Neural cell (in vitro differentiated cells): ENCODE data around the gene RPS6KA5.

ENCODE experiments used
- CTCF ChIP-seq: fragments of 450-650 bp; IDR thresholded peaks from 2 replicates; pipeline ENCODE4 v1.5.1; 2014; ENCODE audit warnings: antibody characterized with exemption, mild to moderate bottlenecking, moderate library complexity; ENCODE audit not compliant: poor library complexity, severe bottlenecking
- EP300 ChIP-seq: fragments of 450-650 bp; conservative IDR thresholded peaks from 2 replicates; pipeline ENCODE4 v1.6.1; 2014; ENCODE audit warnings: antibody characterized with exemption, mild to moderate bottlenecking, moderate library complexity; ENCODE audit not compliant: poor library complexity, severe bottlenecking
- EZH2 ChIP-seq: fragments of 200-600, 300-800 bp; shearing (Covaris generic), sonication (generic); IDR thresholded peaks from 2 replicates; pipeline ENCODE4 v1.6.1; 2014; ENCODE audit warnings: antibody characterized with exemption, low read length, borderline replicate concordance, mild to moderate bottlenecking; ENCODE audit not compliant: insufficient read depth, poor library complexity, severe bottlenecking
- MXI1 ChIP-seq: fragments of 450-650 bp; conservative IDR thresholded peaks from 2 replicates; pipeline ENCODE4 v1.6.1; 2014; ENCODE audit warnings: antibody characterized with exemption, mild to moderate bottlenecking; ENCODE audit not compliant: poor library complexity, severe bottlenecking
- POLR2AphosphoS5 ChIP-seq: IDR thresholded peaks from 2 replicates; pipeline ENCODE4 v1.6.1; 2012
- REST ChIP-seq: IDR thresholded peaks from 2 replicates; pipeline ENCODE4 v1.6.1; 2012; ENCODE audit warnings: borderline replicate concordance
- SMC3 ChIP-seq: fragments of 450-650 bp; conservative IDR thresholded peaks from 2 replicates; pipeline ENCODE4 v1.6.1; 2014; ENCODE audit warnings: antibody characterized with exemption, mild to moderate bottlenecking, moderate library complexity; ENCODE audit not compliant: poor library complexity

GRCh38 chr14:90959344-90959743 is 101.1 kb downstream of the RPS6KA5 start:
- TF ChIP-seq POLR2AphosphoS5: no peak
- TF ChIP-seq CTCF: no peak
- TF ChIP-seq MXI1: no peak
- no peak for TF ChIP-seq EZH2
- no peak for TF ChIP-seq REST
- no peak for TF ChIP-seq EP300
- TF ChIP-seq SMC3: no peak
